ENCODE data around the gene ALDH3B2.
"Not testable (repeated sequence)": the region's sequence is repeated elsewhere in the genome, so short reads cannot be mapped to it uniquely, and the experiment has no call there.

The ALDH3B2 gene, protein sequence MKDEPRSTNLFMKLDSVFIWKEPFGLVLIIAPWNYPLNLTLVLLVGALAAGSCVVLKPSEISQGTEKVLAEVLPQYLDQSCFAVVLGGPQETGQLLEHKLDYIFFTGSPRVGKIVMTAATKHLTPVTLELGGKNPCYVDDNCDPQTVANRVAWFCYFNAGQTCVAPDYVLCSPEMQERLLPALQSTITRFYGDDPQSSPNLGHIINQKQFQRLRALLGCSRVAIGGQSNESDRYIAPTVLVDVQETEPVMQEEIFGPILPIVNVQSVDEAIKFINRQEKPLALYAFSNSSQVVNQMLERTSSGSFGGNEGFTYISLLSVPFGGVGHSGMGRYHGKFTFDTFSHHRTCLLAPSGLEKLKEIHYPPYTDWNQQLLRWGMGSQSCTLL

DNA sequence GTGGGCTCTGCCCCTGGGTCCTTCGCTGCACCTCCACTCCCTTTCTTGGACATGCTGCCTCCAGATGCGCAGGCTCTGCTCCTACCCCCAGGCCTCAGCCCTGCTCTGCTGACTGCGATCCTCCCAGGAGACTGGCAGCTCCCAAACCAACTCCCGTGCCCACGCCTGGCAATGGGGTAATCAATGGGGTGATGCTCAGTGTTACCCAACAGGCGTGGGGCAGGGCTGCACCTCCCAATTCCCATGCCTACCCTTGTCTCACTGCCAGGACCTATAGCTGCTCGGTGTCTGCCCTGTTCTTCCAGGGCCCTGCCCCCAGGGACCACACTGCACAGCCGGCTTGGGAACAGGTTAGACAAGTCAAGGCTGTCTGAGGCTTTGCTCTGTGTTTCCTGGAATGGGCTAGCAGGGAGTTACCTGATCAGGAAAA is at the start of gene ALDH3B2:
TSS of gene ALDH3B2 (minus strand) at position 182 of the 430 bp plus-strand sequence. CDS start 7,688 bp downstream, outside the sequence.
- DNase-seq (ENCODE audit: low spot score) = peak; percentile 69

DNA sequence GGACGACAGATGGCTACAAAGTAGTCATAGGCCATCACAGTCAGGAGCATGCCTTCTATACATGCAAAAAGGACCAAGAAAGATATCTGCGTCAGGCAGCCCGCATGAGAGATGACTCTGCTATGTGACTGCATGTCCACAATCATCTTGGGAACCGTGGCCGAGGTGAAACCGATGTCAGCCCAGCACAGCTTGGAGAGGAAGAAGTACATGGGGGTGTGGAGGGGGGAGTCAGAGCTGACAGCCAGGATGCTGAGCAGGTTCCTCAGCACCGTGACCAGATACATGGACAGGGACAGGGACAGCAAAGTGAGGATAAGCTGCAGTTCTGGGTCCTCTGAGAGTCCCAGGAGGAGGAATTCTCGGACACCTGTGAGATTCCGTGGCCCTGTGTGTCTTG is 48.6 kb upstream of the ALDH3B2 start:
- DNase-seq (ENCODE audit: low spot score) = not testable (repeated sequence)

DNA sequence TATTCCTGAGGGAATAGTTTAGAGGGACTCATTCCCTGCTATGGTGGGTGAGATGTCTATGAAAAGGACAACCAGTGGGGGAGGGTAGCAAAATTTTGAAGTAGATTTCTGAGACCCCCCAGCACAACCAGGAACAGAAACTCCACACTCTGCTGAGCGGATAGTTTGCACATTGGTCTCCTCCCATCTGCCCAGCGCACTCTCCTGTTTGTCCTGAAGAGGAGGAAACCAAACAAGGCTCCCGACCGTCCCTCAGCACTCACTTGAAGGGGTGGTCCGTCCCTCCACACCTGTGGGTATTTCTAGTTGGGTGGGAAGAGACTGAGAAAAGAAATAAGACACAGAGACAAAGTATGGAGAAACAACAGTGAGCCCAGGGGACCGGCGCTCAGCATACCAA is 41.8 kb upstream of the ALDH3B2 start:
- not testable (repeated sequence) for DNase-seq (ENCODE audit: low spot score)

DNA sequence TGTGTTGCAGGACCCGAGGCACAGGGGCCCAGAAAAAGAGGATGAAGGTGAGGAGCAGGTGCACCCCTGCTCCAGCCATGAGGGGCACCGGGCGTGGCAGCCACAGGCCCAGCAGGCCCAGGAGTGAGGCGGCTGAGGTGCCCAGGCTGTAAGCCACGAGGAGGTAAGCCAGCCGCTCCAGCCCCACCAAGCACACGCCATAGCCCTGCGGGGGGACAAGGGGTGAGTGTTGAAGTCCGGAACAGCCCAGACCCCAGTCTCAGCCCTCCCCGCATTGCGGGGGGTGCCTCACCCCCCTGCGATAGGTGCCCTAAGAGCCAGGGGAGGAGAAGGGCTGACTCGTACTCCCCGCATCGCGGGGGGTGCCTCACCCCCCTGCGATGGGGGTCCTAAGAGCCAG is 41.4 kb upstream of the ALDH3B2 start:
- not testable (repeated sequence) for DNase-seq (ENCODE audit: low spot score)

DNA sequence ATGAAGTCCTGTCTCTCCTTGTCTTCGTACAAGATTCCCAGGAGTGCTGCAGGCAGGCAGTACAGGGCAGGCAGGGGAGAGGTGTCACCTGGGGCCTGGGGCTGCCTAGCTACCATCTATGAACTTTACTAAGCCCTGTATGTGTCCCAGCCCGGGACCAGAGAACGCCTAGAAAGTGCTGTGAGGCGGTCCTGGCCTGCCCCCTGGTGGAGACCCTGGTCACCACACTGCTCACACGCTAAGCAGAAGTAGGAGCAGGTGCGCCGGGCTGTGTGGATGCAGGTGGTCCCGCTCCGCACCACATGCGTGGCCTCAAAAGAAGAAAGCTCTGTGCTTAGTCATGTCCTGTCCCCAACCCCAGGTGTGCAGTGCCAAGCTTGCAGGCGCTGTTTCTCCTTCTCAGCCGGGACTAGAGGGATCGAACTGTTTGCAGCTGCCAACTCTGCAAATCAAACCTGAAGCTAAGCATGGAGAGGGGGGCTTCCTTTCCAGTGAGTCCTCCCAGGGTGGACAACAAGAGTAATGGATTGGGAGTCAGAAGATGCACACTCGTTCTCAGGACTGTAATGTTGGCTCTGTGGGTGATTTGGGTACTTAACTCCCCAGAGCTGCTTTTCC is 39.6 kb upstream of the ALDH3B2 start:
- not testable (repeated sequence) for DNase-seq (ENCODE audit: low spot score)

DNA sequence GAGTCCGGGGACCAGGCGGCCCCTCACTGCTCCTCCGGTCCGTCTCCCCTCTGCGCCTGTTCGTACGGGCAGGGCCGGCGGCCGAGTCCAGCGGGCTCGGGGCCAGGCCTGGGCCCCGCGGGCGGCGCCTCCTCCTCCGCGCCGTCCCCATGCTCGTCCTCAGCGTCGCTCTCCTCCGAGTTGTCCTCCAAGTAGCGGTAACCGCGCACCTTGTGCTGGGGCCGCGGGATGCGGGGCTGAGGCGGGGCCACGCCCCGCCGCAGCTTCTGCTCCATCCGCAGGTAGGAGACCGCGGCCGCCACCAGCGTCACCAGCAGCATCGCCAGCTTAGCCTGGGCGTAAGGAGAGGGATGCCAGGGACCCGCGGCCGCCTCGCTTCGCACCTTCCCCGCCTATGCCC is 37.3 kb upstream of the ALDH3B2 start:
- DNase-seq (ENCODE audit: low spot score) = not testable (repeated sequence)

DNA sequence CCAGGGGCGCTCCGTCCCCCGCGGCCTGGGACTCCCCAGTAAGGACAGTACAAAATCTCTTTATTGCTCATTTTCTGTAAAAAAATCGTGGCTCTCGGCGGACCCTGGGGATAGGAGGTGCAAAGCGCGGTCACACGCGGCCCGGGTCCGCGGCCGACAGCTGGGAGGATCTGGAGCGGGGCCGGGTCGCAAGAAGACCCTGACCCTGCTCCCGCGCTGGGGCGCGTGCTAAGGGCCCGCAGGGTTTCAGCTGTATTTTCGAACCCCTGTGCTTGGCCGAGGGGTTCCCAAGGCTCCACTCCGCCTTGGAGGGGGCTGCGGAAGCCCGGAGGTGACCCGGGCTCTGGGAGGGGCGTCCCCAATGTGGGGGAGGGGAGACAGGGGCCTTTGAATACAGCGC is 36.8 kb upstream of the ALDH3B2 start:
- DNase-seq (ENCODE audit: low spot score) = not testable (repeated sequence)

DNA sequence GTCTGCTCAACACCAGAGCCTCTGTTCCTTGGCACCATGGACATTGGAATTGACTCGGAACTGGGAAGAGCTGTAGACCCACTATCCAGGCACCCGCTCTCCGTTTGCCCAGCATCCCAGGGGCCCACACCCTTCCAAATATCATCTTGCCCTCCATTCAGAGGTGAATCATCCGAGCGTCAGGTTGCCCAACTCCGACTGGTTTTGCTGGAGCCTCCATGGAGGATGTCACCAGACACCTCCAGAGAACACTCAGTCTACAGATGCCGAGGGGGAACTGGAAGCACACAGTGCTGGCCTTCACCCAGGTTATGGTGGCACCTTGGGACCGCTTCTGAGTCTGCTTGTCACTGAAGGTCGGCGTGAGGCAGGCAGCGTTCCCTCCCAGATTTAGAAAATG is 35.4 kb upstream of the ALDH3B2 start:
- not testable (repeated sequence) for DNase-seq (ENCODE audit: low spot score)

DNA sequence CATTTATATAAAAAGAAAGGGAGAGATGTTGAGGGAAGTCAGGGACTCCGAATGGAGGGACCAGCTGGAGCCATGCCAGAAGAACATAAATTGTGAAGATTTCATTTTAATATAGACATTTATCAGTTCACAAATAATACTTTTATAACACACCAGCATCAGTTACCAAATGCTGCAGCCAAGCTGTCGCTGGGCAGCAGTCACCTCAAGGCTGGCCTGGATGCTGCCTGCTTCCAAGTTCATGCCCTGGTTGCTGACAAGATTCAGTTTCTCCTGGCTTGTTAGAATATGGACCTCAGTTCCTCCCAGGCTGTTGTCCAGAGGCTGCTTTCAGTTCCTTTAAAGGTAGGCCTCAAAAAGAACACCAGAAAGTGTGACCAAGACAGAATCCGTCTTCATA is 30.8 kb upstream of the ALDH3B2 start:
- no peak for DNase-seq (ENCODE audit: low spot score)

DNA sequence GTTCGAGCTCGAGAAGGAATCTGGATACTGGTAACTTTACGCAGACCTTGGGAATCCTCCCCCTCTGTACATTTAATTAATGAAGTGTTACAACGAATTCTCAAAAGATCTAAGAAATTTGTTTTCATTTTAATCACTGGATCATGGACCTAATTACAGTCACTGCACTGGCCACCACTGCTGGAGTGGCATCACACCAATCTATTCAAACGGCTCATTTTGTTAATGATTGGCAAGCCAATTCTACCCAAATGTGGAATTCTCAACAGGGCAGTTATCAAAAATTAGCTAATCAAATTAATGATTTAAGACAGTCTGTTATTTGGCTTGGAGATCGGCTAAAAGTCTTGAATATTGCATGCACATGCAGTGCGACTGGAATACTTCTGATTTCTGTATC is 30.1 kb upstream of the ALDH3B2 start:
- DNase-seq (ENCODE audit: low spot score) = no peak

DNA sequence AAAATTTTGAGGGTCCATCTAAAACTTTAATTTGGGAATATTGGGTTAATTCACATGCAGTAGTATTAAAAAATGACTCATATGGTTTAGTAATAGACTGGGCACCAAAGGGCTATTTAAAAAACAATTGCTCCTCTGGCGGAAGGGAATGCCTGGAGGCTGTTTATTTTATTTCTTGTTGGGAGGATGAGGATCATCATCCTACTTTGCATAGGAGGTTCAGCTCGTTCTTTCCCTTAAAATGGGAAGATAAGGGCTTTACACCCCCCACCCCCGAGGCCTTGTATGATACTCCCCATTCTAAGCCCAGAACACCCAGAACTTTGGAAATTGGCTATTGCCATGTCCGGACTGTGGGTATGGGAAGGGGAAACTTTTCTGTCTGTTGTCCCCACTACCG is 29.3 kb upstream of the ALDH3B2 start:
- DNase-seq (ENCODE audit: low spot score) = not testable (repeated sequence)

DNA sequence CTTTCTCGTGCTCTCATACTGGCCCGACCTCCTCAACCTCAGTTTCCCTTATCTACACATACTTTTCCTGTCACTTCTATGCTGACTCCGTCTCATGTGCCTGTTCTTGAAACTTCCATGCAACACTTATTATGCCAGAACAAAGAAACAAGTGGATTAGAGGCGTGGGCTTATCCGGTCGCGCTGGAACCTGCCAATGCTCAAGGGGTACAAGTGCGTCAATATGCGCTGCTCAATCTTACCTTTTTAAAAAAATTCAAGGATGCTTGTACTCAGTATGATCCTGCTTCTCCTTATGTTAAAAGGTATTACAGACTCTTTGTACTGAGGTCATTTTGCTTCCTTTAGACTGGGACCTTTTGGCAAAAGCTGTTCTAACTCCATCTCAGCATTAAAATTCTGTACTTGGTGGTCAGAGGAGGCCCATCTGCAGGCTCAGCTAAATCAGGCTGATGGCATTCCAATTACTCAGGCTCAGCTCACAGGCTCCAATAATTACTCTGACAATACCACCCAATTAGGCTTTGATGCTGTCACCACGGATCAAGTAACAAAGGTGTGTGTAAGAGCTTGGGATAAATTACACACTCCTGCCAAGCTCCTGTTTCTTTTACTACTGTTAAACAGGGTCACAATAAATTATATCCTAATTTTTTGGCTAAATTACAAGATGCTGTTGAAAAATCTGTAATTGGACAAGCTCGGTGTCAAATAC is 26.3 kb upstream of the ALDH3B2 start:
- DNase-seq (ENCODE audit: low spot score) = no peak

DNA sequence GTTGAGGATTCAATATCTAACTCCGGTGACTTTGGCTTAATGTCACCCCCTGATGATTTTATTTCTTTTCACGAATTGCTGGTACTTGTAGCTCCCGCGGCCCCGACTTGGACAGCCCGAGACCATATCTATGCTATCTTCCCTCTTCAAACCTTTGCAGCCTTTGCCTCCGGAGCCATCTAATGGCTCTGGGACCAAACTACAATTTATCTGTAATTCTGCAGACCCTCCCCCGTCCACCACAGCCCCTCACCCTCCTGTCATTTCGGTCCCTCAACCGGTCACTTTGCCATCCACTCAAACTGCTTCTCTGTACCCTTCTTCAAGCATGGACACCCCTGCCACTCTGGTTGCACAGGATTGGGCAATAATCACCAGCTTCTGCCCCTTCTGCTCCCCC is 25.7 kb upstream of the ALDH3B2 start:
- DNase-seq (ENCODE audit: low spot score) = no peak

DNA sequence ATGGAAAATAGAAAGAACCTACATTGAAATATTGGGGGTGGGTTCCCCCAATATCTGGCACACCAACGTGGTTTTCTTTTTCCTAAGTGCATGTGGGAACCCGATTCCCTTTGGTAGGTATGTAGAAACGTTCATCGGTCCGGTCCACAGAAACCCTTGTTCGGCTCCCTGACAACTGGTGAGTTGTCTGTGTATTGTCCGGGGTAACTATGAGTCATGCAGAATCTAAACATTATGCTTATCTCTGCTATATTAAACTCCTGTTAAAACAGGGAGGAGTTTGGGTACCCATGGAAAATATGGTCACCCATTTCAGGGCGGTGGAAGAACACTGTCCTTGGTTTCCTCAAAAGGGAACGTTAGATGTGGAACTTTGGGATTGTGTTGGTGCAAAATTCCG is 25.1 kb upstream of the ALDH3B2 start:
- no peak for DNase-seq (ENCODE audit: low spot score)

DNA sequence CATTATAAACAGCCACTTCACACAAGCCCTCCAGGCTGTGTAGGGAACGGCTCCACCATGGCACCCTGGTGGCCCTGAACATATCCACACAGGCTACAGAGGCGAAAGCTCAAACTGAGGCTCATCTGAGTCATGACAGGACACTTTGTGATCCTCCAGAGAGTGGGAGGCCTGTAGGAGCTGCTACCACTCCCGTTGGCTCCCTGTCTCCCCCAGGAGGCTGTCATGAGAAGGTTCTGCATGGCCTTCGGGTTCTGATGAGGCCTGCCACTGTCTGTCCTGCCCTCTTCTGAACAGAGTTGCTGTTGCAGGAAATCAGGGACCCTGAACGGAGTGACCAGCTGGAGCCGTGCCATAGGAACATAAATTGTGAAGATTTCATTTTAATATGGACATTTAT is 23.8 kb upstream of the ALDH3B2 start:
- DNase-seq (ENCODE audit: low spot score) = no peak

DNA sequence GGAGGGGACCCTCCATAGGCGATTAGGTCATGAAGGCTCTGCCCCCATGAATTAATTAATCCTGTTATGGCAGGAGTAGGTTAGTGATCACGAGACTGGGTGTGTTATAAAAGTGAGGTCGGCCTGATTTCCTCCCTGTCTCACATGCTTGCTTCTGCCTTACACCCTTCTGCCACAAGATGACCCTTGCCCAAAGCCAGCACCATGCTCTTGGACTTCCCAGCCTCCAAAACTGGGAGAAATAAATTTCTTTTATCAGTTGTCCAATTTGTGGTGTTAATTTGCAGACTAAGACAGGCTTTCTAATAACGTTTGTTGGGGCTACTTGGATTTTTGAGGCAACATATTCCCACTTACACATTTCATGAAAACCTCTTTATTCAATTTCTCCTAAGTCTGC is 23.4 kb upstream of the ALDH3B2 start:
- no peak for DNase-seq (ENCODE audit: low spot score)

DNA sequence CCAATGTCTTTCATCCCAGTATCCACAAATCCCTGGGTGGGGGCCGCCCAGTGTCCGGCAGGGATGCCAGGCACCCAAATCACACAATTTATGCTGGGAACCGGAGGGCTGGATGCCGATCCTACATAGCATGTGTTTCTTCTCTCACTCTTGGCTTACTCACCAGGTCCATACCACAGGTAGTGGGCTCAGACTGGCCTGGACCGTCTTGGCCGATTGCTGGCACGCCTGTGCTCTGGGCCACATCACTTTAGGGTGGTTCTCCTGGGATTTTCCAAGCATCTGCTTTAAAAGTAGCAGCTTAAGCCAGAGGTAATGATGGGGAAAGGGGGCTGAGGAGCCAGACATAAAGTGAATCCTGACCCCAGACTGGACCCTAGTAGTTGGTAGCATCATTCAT is 22.6 kb upstream of the ALDH3B2 start:
- DNase-seq (ENCODE audit: low spot score) = no peak

DNA sequence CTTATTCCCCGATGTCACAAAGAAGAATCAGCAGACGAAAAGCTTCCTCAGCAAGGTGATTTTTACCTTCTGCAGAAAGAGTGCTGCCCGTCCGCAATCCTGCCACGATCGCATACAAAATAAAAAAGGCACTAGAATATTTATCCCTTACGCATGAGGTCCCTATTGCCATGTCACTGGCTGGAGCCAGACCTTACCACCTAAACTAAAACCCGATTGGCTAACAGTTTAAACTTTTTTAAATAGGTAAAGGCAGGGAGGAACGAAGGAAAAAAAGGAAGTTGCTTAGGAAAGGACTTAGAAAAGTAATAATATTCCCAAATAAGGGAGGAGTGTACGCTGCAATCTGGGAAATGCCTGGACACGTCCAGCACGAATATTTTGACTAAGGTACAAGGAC is 21.2 kb upstream of the ALDH3B2 start:
- DNase-seq (ENCODE audit: low spot score) = no peak

DNA sequence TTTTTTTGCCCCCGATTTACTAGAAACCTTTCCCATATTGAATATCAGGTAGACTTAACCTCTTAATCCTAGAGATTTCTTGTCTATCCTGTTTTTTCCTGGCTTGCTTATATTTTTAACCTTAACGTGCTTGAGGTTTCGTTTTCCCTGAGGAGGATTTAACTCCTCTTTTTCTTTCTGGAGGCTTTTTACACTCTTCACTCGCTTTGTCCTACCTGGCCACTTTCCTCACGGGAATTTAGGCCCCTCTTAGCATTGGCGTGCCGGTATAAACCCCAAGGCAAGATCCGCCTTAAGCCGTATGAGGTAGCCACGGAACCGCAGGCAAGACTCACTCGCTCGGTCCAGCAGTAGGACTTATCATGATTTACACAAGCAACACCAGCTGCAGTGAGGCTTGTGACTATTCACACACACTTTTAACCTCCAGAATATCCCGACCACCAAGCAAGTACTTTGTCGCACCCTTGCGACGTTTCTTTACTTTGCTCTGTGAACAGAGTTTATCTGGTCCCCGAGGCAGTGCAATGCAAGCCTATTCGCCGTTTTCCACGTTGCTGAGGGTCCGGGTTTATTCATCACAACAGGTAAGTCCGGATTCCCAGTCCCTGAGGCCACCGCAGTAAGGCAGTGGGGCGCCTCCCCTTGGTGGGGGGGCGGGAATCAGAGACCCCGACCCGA is 20.6 kb upstream of the ALDH3B2 start:
- no peak for DNase-seq (ENCODE audit: low spot score)

DNA sequence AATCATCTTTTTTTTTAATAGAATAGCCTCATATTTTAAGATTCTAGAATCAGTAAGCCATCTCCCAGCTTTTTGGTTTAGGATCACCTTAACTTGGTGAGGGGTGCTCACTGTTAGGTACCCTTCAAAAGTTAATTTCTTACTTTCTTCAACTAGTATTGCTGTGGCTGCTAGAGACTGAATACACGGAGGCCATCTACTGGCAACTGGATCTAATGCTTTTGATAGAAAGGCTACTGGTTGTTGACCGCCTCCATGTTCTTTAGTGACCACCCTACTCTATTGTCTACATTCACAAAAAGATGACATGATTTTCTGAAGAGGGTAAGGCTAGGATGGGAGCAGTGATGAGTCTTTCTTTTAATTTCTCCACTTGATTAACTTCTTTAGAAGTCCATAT is 16.7 kb upstream of the ALDH3B2 start:
- peak; percentile 48 for DNase-seq (ENCODE audit: low spot score)

DNA sequence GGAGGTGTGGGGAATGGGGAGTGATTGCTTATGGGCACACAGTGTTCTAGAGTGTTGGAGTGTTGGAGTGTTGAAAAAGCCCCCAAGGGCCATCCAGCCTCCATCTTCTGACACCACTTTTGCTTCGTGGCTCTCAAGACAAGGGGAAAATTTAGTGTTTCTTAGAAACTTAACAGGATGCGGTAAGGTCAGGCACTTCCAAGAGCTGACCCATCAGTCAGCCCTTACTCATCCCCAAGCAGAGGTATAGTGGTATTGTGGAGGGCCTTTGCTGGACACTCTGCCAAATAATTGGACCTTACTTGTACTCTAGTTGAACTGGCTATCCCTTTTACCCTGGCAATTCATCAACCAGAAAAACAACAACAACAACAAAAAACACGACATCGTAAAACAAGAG is 14.8 kb upstream of the ALDH3B2 start:
- no peak for DNase-seq (ENCODE audit: low spot score)

DNA sequence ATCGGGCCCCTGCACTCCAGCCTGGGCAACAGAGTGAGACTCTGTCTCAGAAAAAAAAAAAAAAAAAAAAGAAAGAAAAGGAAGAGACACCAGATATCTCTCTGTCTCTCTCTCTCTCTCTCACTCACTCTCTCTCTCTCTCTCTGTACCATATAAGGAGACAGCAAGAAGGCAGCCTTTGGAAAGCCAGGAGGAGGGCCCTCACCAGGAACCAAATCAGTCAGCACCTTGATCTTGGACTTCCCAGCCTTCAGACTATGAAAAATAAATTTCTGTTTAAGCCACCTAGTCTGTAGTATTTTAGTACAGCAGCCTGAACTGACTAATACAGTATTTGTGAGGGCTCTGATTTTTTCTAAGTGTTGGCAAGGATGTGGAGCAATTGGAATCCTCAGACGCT is 13.6 kb upstream of the ALDH3B2 start:
- DNase-seq (ENCODE audit: low spot score) = no peak
